ENCODE measurements around the gene B3GNT5. TPM values are rescaled to one million over a fixed set of nuclear protein-coding genes. Genes with fewer than 3 reads are reported as not detected.
"Not testable (repeated sequence)": the region's sequence is repeated elsewhere in the genome, so short reads cannot be mapped to it uniquely, and the experiment has no call there.

The B3GNT5 gene
- total and polyA plus RNA-seq, 11 donors: 0.87 to 12.3 (median 3.0) TPM

DNA sequence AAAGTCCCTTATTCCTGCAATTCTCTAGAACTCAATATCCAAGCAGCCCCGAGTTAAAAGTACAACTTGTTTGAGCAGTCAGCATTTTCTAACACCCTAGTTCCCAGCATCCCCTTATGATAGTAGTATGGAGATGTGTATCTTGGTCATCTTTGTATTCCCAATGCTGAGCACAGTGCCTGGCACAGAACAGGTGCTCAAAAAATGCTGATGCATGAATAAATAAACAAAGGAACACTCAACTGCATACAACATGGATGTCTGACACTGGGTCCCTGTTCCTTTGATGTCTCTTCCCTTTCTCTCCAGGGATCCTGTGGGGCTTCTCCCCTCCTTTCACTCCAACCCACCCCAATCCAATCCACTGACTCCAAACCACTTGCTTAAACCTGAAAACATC is 23.9 kb upstream of the B3GNT5 start:
- intact Hi-C loops (cut with DNase I): no loop called here
- 89 to 100% (median 95%) methylated on average over 1 of the region's 1 CpG for WGBS, 4 donors
- no peak overlapping the region for H3K4me3 ChIP-seq

DNA sequence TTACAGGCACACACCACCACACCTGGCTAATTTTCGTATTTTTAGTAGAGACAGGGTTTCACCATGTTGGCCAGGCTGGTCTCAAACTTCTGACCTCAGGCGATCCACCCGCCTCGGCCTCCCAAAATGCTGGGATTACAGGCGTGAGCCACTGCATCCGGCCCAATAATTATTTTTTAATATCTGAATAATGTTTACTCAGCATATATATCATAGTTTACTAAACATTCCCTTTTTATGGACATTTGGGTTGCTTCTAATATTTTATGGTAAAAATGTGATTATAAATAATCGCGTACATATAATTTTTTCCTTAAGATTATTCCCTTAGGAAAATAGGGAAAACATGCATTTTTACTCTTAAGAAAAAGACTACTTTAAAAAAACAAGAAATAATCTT is 22.8 kb upstream of the B3GNT5 start:
- DNase-seq; intact Hi-C loops (cut with DNase I); H3K27me3 ChIP-seq; H3K9me3 ChIP-seq; H3K4me3 ChIP-seq; H3K36me3 ChIP-seq; H3K27ac ChIP-seq; ATAC-seq: not testable (repeated sequence)
- 88 to 95% (median 91%) methylated on average over 8 of the region's 8 CpGs for WGBS, 4 donors
- H3K4me1 ChIP-seq: peaks cover 0 to 10% (median 0%) of the 10 kb centered on the region in 12 donors

More for the DNA sequence above, 23.9 kb upstream of the B3GNT5 start:
- ATAC-seq (no peak), DNase-seq (no peak)
- Histone ChIP-seq H3K4me1 (peaks cover 0 to 8% (median 0%) of the 10 kb centered on the region in 12 donors), H3K27me3 (no peaks in the 10 kb centered on the region), H3K36me3 (no peaks in the 10 kb centered on the region), H3K27ac (no peak overlapping the region), H3K9me3 (no peaks in the 10 kb centered on the region)
- TF ChIP-seq, protein P1, sequence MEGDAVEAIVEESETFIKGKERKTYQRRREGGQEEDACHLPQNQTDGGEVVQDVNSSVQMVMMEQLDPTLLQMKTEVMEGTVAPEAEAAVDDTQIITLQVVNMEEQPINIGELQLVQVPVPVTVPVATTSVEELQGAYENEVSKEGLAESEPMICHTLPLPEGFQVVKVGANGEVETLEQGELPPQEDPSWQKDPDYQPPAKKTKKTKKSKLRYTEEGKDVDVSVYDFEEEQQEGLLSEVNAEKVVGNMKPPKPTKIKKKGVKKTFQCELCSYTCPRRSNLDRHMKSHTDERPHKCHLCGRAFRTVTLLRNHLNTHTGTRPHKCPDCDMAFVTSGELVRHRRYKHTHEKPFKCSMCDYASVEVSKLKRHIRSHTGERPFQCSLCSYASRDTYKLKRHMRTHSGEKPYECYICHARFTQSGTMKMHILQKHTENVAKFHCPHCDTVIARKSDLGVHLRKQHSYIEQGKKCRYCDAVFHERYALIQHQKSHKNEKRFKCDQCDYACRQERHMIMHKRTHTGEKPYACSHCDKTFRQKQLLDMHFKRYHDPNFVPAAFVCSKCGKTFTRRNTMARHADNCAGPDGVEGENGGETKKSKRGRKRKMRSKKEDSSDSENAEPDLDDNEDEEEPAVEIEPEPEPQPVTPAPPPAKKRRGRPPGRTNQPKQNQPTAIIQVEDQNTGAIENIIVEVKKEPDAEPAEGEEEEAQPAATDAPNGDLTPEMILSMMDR (IDR thresholded peaks at IDR 0.05): no peak
- no peak for TF ChIP-seq POLR2A (IDR thresholded peaks at IDR 0.05)

GRCh38 chr3:183230826-183231225 is 22.2 kb upstream of the B3GNT5 start:
- TF ChIP-seq, protein P1 (IDR thresholded peaks at IDR 0.05): no peak
- TF ChIP-seq POLR2A (IDR thresholded peaks at IDR 0.05): no peak
- H3K9me3 ChIP-seq: no peaks in the 10 kb centered on the region
- WGBS, 4 donors: 95 to 99% (median 96%) methylated on average over 3 of the region's 3 CpGs
- ATAC-seq: no peak
- intact Hi-C loops (cut with DNase I): no loop called here
- H3K4me3 ChIP-seq: no peak overlapping the region
- peaks cover 0 to 10% (median 0%) of the 10 kb centered on the region in 12 donors for H3K4me1 ChIP-seq
- DNase-seq: no peak
- H3K27me3 ChIP-seq: no peaks in the 10 kb centered on the region
- no peaks in the 10 kb centered on the region for H3K36me3 ChIP-seq
- no peak overlapping the region for H3K27ac ChIP-seq

DNA sequence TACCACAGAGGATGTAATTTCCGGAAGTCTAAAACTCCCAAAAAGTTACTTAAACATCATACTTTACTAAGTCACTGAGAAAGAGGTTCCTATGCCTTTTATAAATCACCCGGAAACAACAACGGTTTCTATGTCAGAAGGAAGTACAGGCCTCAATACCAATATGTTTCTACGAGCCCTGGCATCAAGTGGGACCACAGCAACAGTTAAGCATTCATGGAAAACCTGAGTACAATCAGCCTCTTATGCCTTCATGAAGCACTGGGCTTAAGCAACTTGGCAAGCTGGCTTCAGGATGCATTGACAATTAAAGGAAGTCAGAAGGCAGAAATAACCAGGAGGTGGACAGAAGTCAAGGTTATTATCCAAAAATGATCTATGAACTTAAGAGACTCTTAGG is 19.1 kb upstream of the B3GNT5 start:
- Histone ChIP-seq H3K36me3 (no peaks in the 10 kb centered on the region), H3K4me1 (peaks cover 0 to 10% (median 0%) of the 10 kb centered on the region in 12 donors), H3K9me3 (no peaks in the 10 kb centered on the region), H3K27me3 (no peaks in the 10 kb centered on the region), H3K27ac (peak overlapping the region in 5 of 12 donors; percentile 7 to 44 (median 26)), H3K4me3 (no peak overlapping the region)
- TF ChIP-seq, protein P1 (IDR thresholded peaks at IDR 0.05): no peak
- no peak for TF ChIP-seq POLR2A (IDR thresholded peaks at IDR 0.05)
- 41 to 57% (median 51%) methylated on average over 4 of the region's 4 CpGs for WGBS, 4 donors
- ATAC-seq (peak in 1 of 4 donors; percentile 18), DNase-seq (no peak)
- intact Hi-C loops (cut with DNase I): no loop called here

- 71 to 81% (median 78%) methylated on average over 5 of the region's 5 CpGs for WGBS, 4 donors
- peaks cover 0 to 17% (median 4%) of the 10 kb centered on the region in 12 donors for H3K9me3 ChIP-seq
- ATAC-seq (no peak), DNase-seq (no peak)
- intact Hi-C loops (cut with DNase I): no loop called here
- H3K4me1 ChIP-seq: peaks cover 0 to 8% (median 0%) of the 10 kb centered on the region in 12 donors
- no peaks in the 10 kb centered on the region for H3K36me3 ChIP-seq
- H3K4me3 ChIP-seq: no peak overlapping the region
- H3K27ac ChIP-seq: no peak overlapping the region
- H3K27me3 ChIP-seq: peaks cover 0 to 4% (median 0%) of the 10 kb centered on the region in 9 donors
- TF ChIP-seq POLR2A (IDR thresholded peaks at IDR 0.05): no peak
- TF ChIP-seq, protein P1 (IDR thresholded peaks at IDR 0.05): no peak
Observed at GRCh38 chr3:183239046-183239445, 14.0 kb upstream of the B3GNT5 start.
